Stimulated activated CD4-positive, alpha-beta T cell treated with anti-CD3 and anti-CD28 coated beads, Interleukin-4, amount 100 ng/mL, for 1 hour (primary cell): ENCODE measurements around the gene TGFBR2.

Experiments used
- DNase-seq: peaks from one replicate; pipeline ENCODE4 v3.0.0-alpha.2; 2020

The TGFBR2 gene

GRCh38 chr3:30676424-30677346, 70.3 kb downstream of the TGFBR2 start:
- DNase-seq = no peak

- no peak for DNase-seq
Observed at GRCh38 chr3:30677347-30677685, 70.9 kb downstream of the TGFBR2 start.

GRCh38 chr3:30679045-30679444, 72.6 kb downstream of the TGFBR2 start:
- DNase-seq = no peak

GRCh38 chr3:30680789-30681648, 74.6 kb downstream of the TGFBR2 start:
- no peak for DNase-seq

- DNase-seq = no peak
Observed at GRCh38 chr3:30681649-30682211, 75.3 kb downstream of the TGFBR2 start.

- DNase-seq = no peak
Observed at GRCh38 chr3:30682434-30683155, 76.2 kb downstream of the TGFBR2 start.

GRCh38 chr3:30683769-30684168, 77.4 kb downstream of the TGFBR2 start:
- DNase-seq = no peak

- DNase-seq = no peak
Observed at GRCh38 chr3:30684356-30684755, 78.0 kb downstream of the TGFBR2 start.

GRCh38 chr3:30685267-30685667, 78.9 kb downstream of the TGFBR2 start:
- DNase-seq = no peak

GRCh38 chr3:30686176-30686575, 79.8 kb downstream of the TGFBR2 start:
- DNase-seq = no peak

GRCh38 chr3:30686799-30687198, 80.4 kb downstream of the TGFBR2 start:
- DNase-seq = no peak

GRCh38 chr3:30687930-30688570, 81.6 kb downstream of the TGFBR2 start:
- DNase-seq = no peak

GRCh38 chr3:30688776-30689641, 82.6 kb downstream of the TGFBR2 start:
- DNase-seq = no peak

- no peak for DNase-seq
Observed at GRCh38 chr3:30690199-30690598, 83.8 kb downstream of the TGFBR2 start.

- DNase-seq = no peak
Observed at GRCh38 chr3:30691249-30691880, 85.0 kb downstream of the TGFBR2 start.

- DNase-seq = no peak
Observed at GRCh38 chr3:30691944-30692343, 85.5 kb downstream of the TGFBR2 start.

- DNase-seq = no peak
Observed at GRCh38 chr3:30692498-30693130, 86.2 kb downstream of the TGFBR2 start.

GRCh38 chr3:30693470-30694120, 87.2 kb downstream of the TGFBR2 start:
- DNase-seq = no peak

- DNase-seq = no peak
Observed at GRCh38 chr3:30694148-30694547, 87.7 kb downstream of the TGFBR2 start.

GRCh38 chr3:30694668-30695067, 88.3 kb downstream of the TGFBR2 start:
- DNase-seq = no peak
